NT2/D1 (cell line): ENCODE measurements around the gene C10orf143.

Experiments
- DNase-seq: peaks from one replicate; pipeline ENCODE4 v3.0.0-alpha.2; 2011; ENCODE audit warnings: low read depth, low spot score
- H3K27me3 ChIP-seq: 2 replicates; pipeline ENCODE4 v1.6.0; 2011; ENCODE audit warnings: mild to moderate bottlenecking; ENCODE audit not compliant: insufficient read length, insufficient read depth
- H3K36me3 ChIP-seq: 2 replicates; pipeline ENCODE4 v1.6.1; 2011; ENCODE audit warnings: mild to moderate bottlenecking, low read length, mixed read lengths; ENCODE audit not compliant: insufficient read depth, insufficient read length
- H3K4me1 ChIP-seq: 2 replicates; pipeline ENCODE4 v1.5.1; 2011; ENCODE audit not compliant: insufficient read depth, insufficient read length
- H3K4me3 ChIP-seq: 2 replicates; pipeline ENCODE4 v1.5.1; 2011; ENCODE audit warnings: low read depth; ENCODE audit not compliant: insufficient read length
- H3K9ac ChIP-seq: 2 replicates; pipeline ENCODE4 v1.6.0; 2011; ENCODE audit warnings: low read depth; ENCODE audit not compliant: insufficient read length
- H3K9me3 ChIP-seq: 2 replicates; pipeline ENCODE4 v1.5.1; 2011; ENCODE audit warnings: mild to moderate bottlenecking, low read length; ENCODE audit not compliant: insufficient read depth
- SUZ12 ChIP-seq: IDR thresholded peaks from 2 replicates; pipeline ENCODE4 v1.6.1; 2011; ENCODE audit not compliant: insufficient read length, insufficient read depth; ENCODE audit errors: extremely low read depth
- YY1 ChIP-seq: IDR thresholded peaks from 2 replicates; pipeline ENCODE4 v1.6.1; 2011; ENCODE audit not compliant: insufficient read length, insufficient read depth
- ZNF274 ChIP-seq: IDR thresholded peaks from 2 replicates; pipeline ENCODE4 v1.6.1; 2011; ENCODE audit warnings: mild to moderate bottlenecking, low read depth, low read length

Gene C10orf143

GRCh38 chr10:130036296-130037065 is 74.1 kb downstream of the C10orf143 start:
- Histone ChIP-seq H3K4me3 (no peak overlapping the region), H3K4me1 (no peaks in the 10 kb centered on the region), H3K9me3 (no peaks in the 10 kb centered on the region), H3K27me3 (no peaks in the 10 kb centered on the region), H3K36me3 (no peaks in the 10 kb centered on the region), H3K9ac (no peak overlapping the region)
- no peak for TF ChIP-seq SUZ12
- no peak for TF ChIP-seq YY1
- TF ChIP-seq ZNF274, result no peak
- no peak for DNase-seq

DNA sequence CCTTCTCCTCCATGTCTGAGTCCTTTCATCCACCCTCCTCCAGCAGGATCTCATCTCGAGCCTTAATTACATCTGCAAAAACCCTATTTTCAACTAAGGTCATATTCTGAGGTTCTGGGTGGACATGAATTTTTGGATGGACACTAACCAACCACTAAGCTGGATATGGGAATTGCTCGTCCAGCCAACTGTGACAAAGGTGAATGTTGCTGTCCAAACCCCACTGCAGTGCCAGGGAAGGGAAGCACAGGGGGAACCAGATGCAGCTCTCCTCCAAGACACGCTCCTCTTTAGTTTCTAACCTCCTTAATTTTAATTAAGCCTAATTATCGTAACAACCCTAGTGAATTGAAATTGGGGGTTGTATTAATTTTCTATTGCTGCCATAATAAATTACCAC is 81.4 kb downstream of the C10orf143 start:
- Histone ChIP-seq H3K9me3 (no peaks in the 10 kb centered on the region), H3K9ac (no peak overlapping the region), H3K27me3 (no peaks in the 10 kb centered on the region), H3K4me3 (no peak overlapping the region), H3K4me1 (no peaks in the 10 kb centered on the region), H3K36me3 (no peaks in the 10 kb centered on the region)
- TF ChIP-seq SUZ12 (no peak), ZNF274 (no peak), YY1 (no peak)
- no peak for DNase-seq

- H3K9ac ChIP-seq, result no peak overlapping the region
- H3K4me1 ChIP-seq, result no peaks in the 10 kb centered on the region
- no peaks in the 10 kb centered on the region for H3K9me3 ChIP-seq
- H3K36me3 ChIP-seq, result no peaks in the 10 kb centered on the region
- no peak for TF ChIP-seq YY1
- no peak for TF ChIP-seq ZNF274
- TF ChIP-seq SUZ12, result no peak
- no peaks in the 10 kb centered on the region for H3K27me3 ChIP-seq
- DNase-seq, result no peak
- no peak overlapping the region for H3K4me3 ChIP-seq
These were observed 82.2 kb downstream of the C10orf143 start for GRCh38 chr10:130028465-130028819.

- no peak for DNase-seq
- Histone ChIP-seq H3K27me3 (no peaks in the 10 kb centered on the region), H3K9ac (no peak overlapping the region), H3K9me3 (no peaks in the 10 kb centered on the region), H3K4me1 (no peaks in the 10 kb centered on the region), H3K36me3 (no peaks in the 10 kb centered on the region), H3K4me3 (no peak overlapping the region)
- TF ChIP-seq YY1 (no peak), ZNF274 (no peak), SUZ12 (no peak)
These were observed 82.7 kb downstream of the C10orf143 start for GRCh38 chr10:130027716-130028464.

DNA sequence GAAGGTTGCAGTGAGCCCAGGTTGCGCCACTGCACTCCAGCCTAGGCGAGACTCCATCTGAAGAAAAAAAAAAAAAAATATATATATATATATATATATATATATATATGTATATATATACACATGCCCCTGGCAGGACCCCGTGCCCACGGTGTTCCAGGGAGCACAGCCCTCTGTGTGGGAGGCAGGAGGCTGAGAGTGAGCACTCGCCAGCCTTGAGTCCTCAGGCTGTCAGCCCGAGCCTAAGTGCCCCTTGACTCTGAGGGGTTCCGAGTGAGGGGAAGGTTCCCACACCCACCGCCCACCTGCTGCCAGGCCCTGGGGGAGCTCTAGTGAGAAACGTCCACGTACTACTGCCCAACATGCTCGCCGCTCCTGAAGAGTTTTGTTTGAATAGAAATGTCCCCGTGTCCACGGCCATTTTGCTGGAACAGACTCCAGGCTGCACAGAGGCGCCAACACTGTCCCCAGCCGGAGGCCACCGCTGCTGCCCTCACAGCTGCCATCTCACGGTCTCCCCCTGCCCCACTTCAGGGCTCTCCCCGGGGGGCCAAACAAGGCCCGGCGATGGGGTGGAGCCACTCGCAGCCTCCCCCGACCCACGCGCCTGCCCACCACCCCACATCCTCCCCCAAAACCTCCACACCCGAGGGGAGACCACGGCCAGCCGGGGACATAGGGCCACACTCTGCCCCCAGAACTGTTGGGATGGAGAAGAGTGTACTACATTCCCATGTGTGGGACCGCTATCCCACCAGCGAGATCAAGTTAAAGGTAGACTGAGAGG is 83.8 kb downstream of the C10orf143 start:
- TF ChIP-seq YY1 (no peak), ZNF274 (no peak), SUZ12 (no peak)

GRCh38 chr10:130025811-130026485 is 84.7 kb downstream of the C10orf143 start:
- Histone ChIP-seq H3K4me1 (no peaks in the 10 kb centered on the region), H3K27me3 (no peaks in the 10 kb centered on the region), H3K9me3 (no peaks in the 10 kb centered on the region), H3K36me3 (no peaks in the 10 kb centered on the region), H3K4me3 (no peak overlapping the region), H3K9ac (no peak overlapping the region)
- no peak for DNase-seq
- TF ChIP-seq YY1 (no peak), SUZ12 (no peak), ZNF274 (no peak)

More for the DNA sequence above, 83.8 kb downstream of the C10orf143 start:
- H3K36me3 ChIP-seq, result no peaks in the 10 kb centered on the region
- no peaks in the 10 kb centered on the region for H3K27me3 ChIP-seq
- H3K9ac ChIP-seq, result no peak overlapping the region
- no peaks in the 10 kb centered on the region for H3K4me1 ChIP-seq
- no peak for DNase-seq
- H3K4me3 ChIP-seq, result no peak overlapping the region
- no peaks in the 10 kb centered on the region for H3K9me3 ChIP-seq
